ENCODE data around the gene PEX12.

DNA sequence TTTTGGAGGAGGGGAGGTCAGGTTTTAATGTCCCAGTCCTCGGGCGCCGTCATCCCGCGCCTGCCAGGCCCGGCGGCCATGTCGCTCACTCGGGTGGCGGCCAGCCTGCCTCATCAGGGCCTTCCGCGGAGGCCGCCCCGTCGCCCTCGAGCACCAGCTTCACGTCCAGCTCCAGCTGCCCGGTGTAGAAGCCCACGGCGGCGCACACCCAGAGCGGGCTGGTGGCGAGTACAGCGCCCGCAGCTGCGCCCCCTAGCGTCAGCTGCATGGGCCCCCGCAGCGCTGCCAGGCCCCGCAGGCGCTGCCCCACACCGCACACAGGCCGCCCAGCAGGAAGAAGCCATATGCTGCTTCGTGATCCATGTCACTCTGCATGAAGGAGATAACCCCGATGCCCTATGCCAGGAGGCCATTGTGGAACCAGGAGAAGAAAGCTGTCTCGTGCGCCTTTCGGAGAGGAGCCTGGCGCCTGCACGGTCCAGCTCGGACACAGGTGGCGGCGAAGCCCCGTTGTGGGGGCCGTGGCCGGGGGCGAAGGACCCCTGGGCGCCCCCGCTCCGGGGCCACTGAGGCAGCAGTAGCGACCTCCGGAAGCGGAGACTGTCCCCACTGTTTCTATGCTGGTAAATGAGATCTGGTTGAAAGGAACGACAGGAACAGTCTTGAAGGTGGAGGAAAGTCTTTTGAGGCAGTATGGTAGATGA is 18.3 kb upstream of the PEX12 start:
- no peak for TF ChIP-seq EZH2 (IDR thresholded peaks at IDR 0.05; ENCODE audit: low read depth)
- TF ChIP-seq, protein P1, sequence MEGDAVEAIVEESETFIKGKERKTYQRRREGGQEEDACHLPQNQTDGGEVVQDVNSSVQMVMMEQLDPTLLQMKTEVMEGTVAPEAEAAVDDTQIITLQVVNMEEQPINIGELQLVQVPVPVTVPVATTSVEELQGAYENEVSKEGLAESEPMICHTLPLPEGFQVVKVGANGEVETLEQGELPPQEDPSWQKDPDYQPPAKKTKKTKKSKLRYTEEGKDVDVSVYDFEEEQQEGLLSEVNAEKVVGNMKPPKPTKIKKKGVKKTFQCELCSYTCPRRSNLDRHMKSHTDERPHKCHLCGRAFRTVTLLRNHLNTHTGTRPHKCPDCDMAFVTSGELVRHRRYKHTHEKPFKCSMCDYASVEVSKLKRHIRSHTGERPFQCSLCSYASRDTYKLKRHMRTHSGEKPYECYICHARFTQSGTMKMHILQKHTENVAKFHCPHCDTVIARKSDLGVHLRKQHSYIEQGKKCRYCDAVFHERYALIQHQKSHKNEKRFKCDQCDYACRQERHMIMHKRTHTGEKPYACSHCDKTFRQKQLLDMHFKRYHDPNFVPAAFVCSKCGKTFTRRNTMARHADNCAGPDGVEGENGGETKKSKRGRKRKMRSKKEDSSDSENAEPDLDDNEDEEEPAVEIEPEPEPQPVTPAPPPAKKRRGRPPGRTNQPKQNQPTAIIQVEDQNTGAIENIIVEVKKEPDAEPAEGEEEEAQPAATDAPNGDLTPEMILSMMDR (conservative IDR thresholded peaks at IDR 0.05): no peak

Measured in PC-9 (cell line).